ENCODE data around the gene TSC2. TPM values are rescaled to one million over a fixed set of nuclear protein-coding genes. Genes with fewer than 3 reads are reported as not detected.

TSC2 gene
- total and polyA plus RNA-seq, 2 donors (not counting 3 experiments of a cell fraction or from before 2014, with no cell fraction given): 87.9 to 144 TPM

- BruUV-seq (replicated peaks): no TSS peak
- intact Hi-C loops (cut with micrococcal nuclease) (no loop called here), dilution Hi-C loops (cut with MboI; ENCODE audit: extremely low pct_ligation_motif_present, low sequenced_read_pairs) (no loop called here)
- ChIA-PET CTCF (interaction anchor here (1.0 to 2.5 kb wide), 4 partner anchors 9 to 63 kb away, joined by 3 to 8 read pairs (median 5); no protein-coding TSS in a partner anchor), POLR2A (no interaction called here)
- Histone ChIP-seq H3K27ac (ENCODE audit: insufficient read depth, low read depth, low read length) (no peak overlapping the region), H3K79me2 (ENCODE audit: control insufficient read depth, insufficient read depth, low read length) (no peaks in the 10 kb centered on the region), H3K4me3 (replicated peaks in 1 of 3; ENCODE audit: insufficient read depth in 1 of 3, low read depth in 1 of 3, low read length in 3 of 3) (no peak overlapping the region), H3K36me3 (ENCODE audit: control insufficient read depth in 2 of 2, extremely low read depth in 1 of 2, insufficient read depth in 2 of 2, low read length in 2 of 2) (peaks cover 0 to 57% of the 10 kb centered on the region in 2 experiments), H3K9me1 (replicated peaks; ENCODE audit: control insufficient read depth, extremely low read depth, insufficient read depth, low read length) (no peaks in the 10 kb centered on the region), H4K20me1 (replicated peaks; ENCODE audit: control insufficient read depth, extremely low read depth, insufficient read depth, low read length) (no peaks in the 10 kb centered on the region), H3K9me3 (replicated peaks; ENCODE audit: control insufficient read depth, insufficient read depth, low read length) (no peaks in the 10 kb centered on the region), H2AFZ (ENCODE audit: low read depth, low read length) (no peak overlapping the region), H3K4me1 (ENCODE audit: control insufficient read depth, extremely low read depth, insufficient read depth, low read length) (no peaks in the 10 kb centered on the region), H3K27me3 (ENCODE audit: control insufficient read depth in 2 of 2, insufficient read depth in 2 of 2, low read length in 2 of 2) (no peaks in the 10 kb centered on the region), H3K4me2 (ENCODE audit: insufficient read depth, low read length) (no peak overlapping the region), H3K9ac (replicated peaks; ENCODE audit: extremely low read depth, insufficient read depth, low read length) (no peak overlapping the region)
- no peak for TF ChIP-seq MYC (IDR thresholded peaks at IDR 0.05; ENCODE audit: low read depth, low read length)
- no peak for TF ChIP-seq GATA2 (IDR thresholded peaks at IDR 0.05; ENCODE audit: insufficient read depth, insufficient read length, low read depth, low read length)
- TF ChIP-seq POLR2A (IDR thresholded peaks at IDR 0.05; ENCODE audit: low read depth, low read length): no peak
- no peak for TF ChIP-seq EZH2 (IDR thresholded peaks at IDR 0.05; ENCODE audit: borderline replicate concordance, low read depth, low read length, severe bottlenecking)
- no peak for TF ChIP-seq JUN (IDR thresholded peaks at IDR 0.05; ENCODE audit: borderline replicate concordance, insufficient read depth, insufficient read length, low read depth)
- no peak for TF ChIP-seq CTCF (IDR thresholded peaks at IDR 0.05; ENCODE audit: extremely low read depth in 1 of 2, insufficient read depth in 1 of 2, low read depth in 1 of 2, low read length in 2 of 2)
- no peak for TF ChIP-seq FOS (IDR thresholded peaks at IDR 0.05; ENCODE audit: borderline replicate concordance, insufficient read depth, low read length)
- TF ChIP-seq MAX (IDR thresholded peaks at IDR 0.05; ENCODE audit: insufficient read depth, insufficient read length): no peak
- TF ChIP-seq POLR2AphosphoS5 (IDR thresholded peaks at IDR 0.05; ENCODE audit: insufficient read depth, low read depth, low read length): no peak
- FAIRE-seq: no peak
- no peak for DNase-seq (ENCODE audit: low read depth, low spot score)
Measured at GRCh38 chr16:2085669-2086068, 37.9 kb downstream of the TSC2 start.

Measured in endothelial cell of umbilical vein (primary cell).